OCI-LY7 (cell line): ENCODE measurements around the gene JAM3. TPM values are rescaled to one million over a fixed set of nuclear protein-coding genes. Genes with fewer than 3 reads are reported as not detected.

Source experiments
- Bru-seq: library from RNA; stranded (reverse); fragments of 400-500 nt; gene quantifications from one replicate; lab custom pipeline; 2021; lab: Mats Ljungman, UMichigan
- BruChase-seq, 2 experiments: library from RNA; stranded (reverse); fragments of 400-500 nt; gene quantifications; one replicate each; lab custom pipeline; 2021; lab: Mats Ljungman, UMichigan
- BruUV-seq: library from RNA; stranded (reverse); fragments of 400-500 nt; replicated peaks from 2 replicates; lab custom pipeline; 2021; lab: Mats Ljungman, UMichigan
- CTCF ChIA-PET: fragments of 300-600 bp; sonication (Branson Sonifier 250); formaldehyde crosslinking; loops from one replicate; lab custom pipeline; 2022; ENCODE audit warnings: antibody characterized with exemption; ENCODE audit not compliant: unreplicated experiment; lab: Charles Lee
- POLR2A ChIA-PET: fragments of 300-600 bp; sonication (Branson Sonifier 250); formaldehyde crosslinking; loops from one replicate; lab custom pipeline; 2022; ENCODE audit warnings: antibody characterized with exemption; lab: Charles Lee
- DNase-seq: peaks from one replicate; pipeline ENCODE4 v3.0.0-alpha.2; 2015; ENCODE audit warnings: low spot score
- H2AFZ ChIP-seq: fragments of 200-600 bp; sonication (generic), shearing (Covaris generic); 2 replicates; pipeline ENCODE4 v1.6.1; 2014; ENCODE audit warnings: mild to moderate bottlenecking, antibody characterized with exemption, low read length, moderate library complexity
- H3K27ac ChIP-seq: fragments of 200-600 bp; sonication (generic); 2 replicates; pipeline ENCODE4 v1.5.1; 2014; ENCODE audit warnings: mixed run types, low read depth, mild to moderate bottlenecking, moderate library complexity, low read length, inconsistent platforms; ENCODE audit not compliant: poor library complexity, severe bottlenecking
- H3K36me3 ChIP-seq: fragments of 200-600 bp; sonication (generic); 2 replicates; pipeline ENCODE4 v1.6.1; 2014; ENCODE audit warnings: mild to moderate bottlenecking, antibody characterized with exemption, low read length, moderate library complexity, mixed read lengths; ENCODE audit not compliant: insufficient read depth
- H3K4me1 ChIP-seq: fragments of 200-600 bp; sonication (generic); 2 replicates; pipeline ENCODE4 v1.5.1; 2014; ENCODE audit warnings: mild to moderate bottlenecking, low read length; ENCODE audit not compliant: insufficient read depth, poor library complexity, severe bottlenecking
- H3K4me2 ChIP-seq: fragments of 200-600 bp; sonication (generic); 2 replicates; pipeline ENCODE4 v1.6.1; 2014; ENCODE audit warnings: mild to moderate bottlenecking, low read length
- H3K4me3 ChIP-seq: fragments of 200-600 bp; sonication (generic); 2 replicates; pipeline ENCODE4 v1.5.1; 2014; ENCODE audit warnings: mild to moderate bottlenecking, low read depth, low read length; ENCODE audit not compliant: poor library complexity, severe bottlenecking
- H3K79me2 ChIP-seq: fragments of 200-600 bp; sonication (generic); 2 replicates; pipeline ENCODE4 v1.6.1; 2016; ENCODE audit warnings: low read depth, mild to moderate bottlenecking, low read length, moderate library complexity, mixed read lengths; ENCODE audit not compliant: insufficient read depth
- H3K9me2 ChIP-seq: fragments of 200-600 bp; sonication (generic); 2 replicates; pipeline ENCODE4 v1.6.1; 2016; ENCODE audit warnings: mild to moderate bottlenecking, low read length, mixed read lengths; ENCODE audit not compliant: insufficient read depth
- H3K9me3 ChIP-seq: fragments of 200-600 bp; sonication (generic); 2 replicates; pipeline ENCODE4 v1.6.1; 2014; ENCODE audit warnings: mild to moderate bottlenecking, mixed run types, low read length, mixed read lengths
- H4K20me1 ChIP-seq: fragments of 200-600 bp; sonication (generic); 2 replicates; pipeline ENCODE4 v1.6.1; 2014; ENCODE audit warnings: mild to moderate bottlenecking, antibody characterized with exemption, low read length, moderate library complexity, mixed read lengths; ENCODE audit not compliant: insufficient read depth
- EZH2phosphoT487 ChIP-seq: fragments of 200-600 bp; sonication (generic); IDR thresholded peaks from 2 replicates; pipeline ENCODE4 v1.6.1; 2018; ENCODE audit warnings: low read depth, borderline replicate concordance, mild to moderate bottlenecking, mixed run types, antibody characterized with exemption, low read length, moderate library complexity, mixed read lengths
- intact Hi-C: fragments of 100-400 bp; cut with micrococcal nuclease; formaldehyde crosslinking; loops from one replicate; pipeline ENCODE4 v1.10.0; 2022; ENCODE audit not compliant: unreplicated experiment
- long read RNA-seq: library from polyadenylated mRNA; stranded (forward); transcript quantifications from one replicate; pipeline ENCODE4 v2.0.0, GENCODE V29; 2022
- total RNA-seq, 2 experiments: library from RNA; depleted of rRNA in 1 of 2; stranded (reverse); fragments of >200 nt in 1 of 2; shearing (Covaris generic) in 1 of 2; gene quantifications; 2 replicates each; pipeline ENCODE4 v1.2.3, GENCODE V29; 2014 to 2022
- TF ChIP-seq, protein P1 (sequence below): fragments of 200-600 bp; sonication (generic); conservative IDR thresholded peaks from 2 replicates; pipeline ENCODE4 v1.5.1; 2014; ENCODE audit warnings: mild to moderate bottlenecking, antibody characterized with exemption, low read length, moderate library complexity, mixed read lengths

Gene JAM3
- total RNA-seq (2014; rRNA removed; shearing (Covaris generic)) = not detected in 2 replicates
- total RNA-seq (2022) = not detected in 2 replicates
- Bru-seq, nascent RNA = percentile 9 among the genes with signal in this experiment
- BruChase-seq, experiment 1, labeled RNA remaining after a 6-hour chase = percentile 8 among the genes with signal in this experiment
- BruChase-seq, experiment 2, labeled RNA remaining after a 2-hour chase = percentile 2 among the genes with signal in this experiment
- long read RNA-seq = 0 reads

DNA sequence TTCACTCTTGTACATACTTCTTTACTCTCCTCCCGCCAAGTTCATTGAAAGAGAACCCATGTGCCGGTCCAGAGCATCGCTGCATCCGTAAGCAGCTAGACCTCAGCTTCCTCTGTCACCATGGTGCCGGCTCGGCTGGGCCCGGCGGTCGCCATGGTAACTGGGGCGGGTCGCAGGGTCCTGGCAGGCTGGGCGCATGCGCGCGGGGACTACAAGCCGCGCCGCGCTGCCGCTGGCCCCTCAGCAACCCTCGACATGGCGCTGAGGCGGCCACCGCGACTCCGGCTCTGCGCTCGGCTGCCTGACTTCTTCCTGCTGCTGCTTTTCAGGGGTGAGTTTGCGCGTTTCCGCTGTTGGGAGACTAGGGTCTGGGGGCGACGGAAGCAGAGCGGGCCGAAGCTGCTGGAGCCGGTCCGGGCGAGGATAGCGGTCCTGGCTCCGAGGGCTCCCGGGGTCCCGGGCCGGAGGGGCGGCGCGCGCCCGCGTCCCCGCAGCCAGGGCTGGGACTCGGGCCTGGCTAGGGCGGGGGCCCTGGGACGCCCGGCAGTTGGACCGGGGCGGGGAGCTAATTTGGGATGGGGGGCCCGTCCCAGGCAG lies at the start of gene JAM3:
TSS of gene JAM3 (plus strand) at position 244 of the 597 bp plus-strand sequence. CDS start at position 256, 12 bp downstream.
- TF ChIP-seq, protein P1, sequence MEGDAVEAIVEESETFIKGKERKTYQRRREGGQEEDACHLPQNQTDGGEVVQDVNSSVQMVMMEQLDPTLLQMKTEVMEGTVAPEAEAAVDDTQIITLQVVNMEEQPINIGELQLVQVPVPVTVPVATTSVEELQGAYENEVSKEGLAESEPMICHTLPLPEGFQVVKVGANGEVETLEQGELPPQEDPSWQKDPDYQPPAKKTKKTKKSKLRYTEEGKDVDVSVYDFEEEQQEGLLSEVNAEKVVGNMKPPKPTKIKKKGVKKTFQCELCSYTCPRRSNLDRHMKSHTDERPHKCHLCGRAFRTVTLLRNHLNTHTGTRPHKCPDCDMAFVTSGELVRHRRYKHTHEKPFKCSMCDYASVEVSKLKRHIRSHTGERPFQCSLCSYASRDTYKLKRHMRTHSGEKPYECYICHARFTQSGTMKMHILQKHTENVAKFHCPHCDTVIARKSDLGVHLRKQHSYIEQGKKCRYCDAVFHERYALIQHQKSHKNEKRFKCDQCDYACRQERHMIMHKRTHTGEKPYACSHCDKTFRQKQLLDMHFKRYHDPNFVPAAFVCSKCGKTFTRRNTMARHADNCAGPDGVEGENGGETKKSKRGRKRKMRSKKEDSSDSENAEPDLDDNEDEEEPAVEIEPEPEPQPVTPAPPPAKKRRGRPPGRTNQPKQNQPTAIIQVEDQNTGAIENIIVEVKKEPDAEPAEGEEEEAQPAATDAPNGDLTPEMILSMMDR = no peak
- TF ChIP-seq EZH2phosphoT487 = no peak
- H3K79me2 ChIP-seq = no peaks in the 10 kb centered on the region
- ChIA-PET POLR2A (no interaction called here), CTCF (no interaction called here)
- peak; percentile 44 for DNase-seq
- H3K4me2 ChIP-seq = peak within 1 kb of the TSS; percentile 40; the same call in 1 of the 2 replicates
- no peak within 1 kb of the TSS for H3K27ac ChIP-seq
- H3K9me2 ChIP-seq = no peaks in the 10 kb centered on the region
- H3K36me3 ChIP-seq = no peaks in the 10 kb centered on the region
- no peak within 1 kb of the TSS for H3K4me3 ChIP-seq
- no peak within 1 kb of the TSS for H2AFZ ChIP-seq
- no peaks in the 10 kb centered on the region for H4K20me1 ChIP-seq
- intact Hi-C loops = no loop called here
- no peaks in the 10 kb centered on the region for H3K9me3 ChIP-seq
- BruUV-seq = no TSS peak
- H3K4me1 ChIP-seq = peaks cover 2% of the 10 kb centered on the region

DNA sequence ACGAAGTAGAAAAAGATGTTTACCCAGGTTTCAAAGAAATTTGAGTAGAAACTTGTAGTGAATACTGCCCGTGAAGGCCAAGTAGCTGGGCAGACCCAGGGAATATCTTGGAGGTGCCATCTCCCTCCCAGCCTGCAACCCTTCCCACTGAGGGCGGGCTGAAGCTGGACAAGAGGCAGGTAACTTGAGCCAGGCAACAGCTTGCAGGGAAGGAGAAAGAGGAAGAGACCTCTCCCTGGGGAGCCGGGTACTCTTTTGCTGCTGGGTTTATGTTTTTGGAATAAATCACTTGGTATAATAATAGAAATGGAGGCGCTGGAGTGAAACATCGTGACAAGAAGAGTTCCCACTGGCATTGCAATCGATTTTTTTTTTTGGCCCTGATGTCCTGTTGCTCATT lies 49.4 kb upstream of the JAM3 start:
- H3K9me3 ChIP-seq = no peaks in the 10 kb centered on the region
- H3K4me2 ChIP-seq = no peak overlapping the region
- TF ChIP-seq EZH2phosphoT487 = no peak
- no TSS peak for BruUV-seq
- H3K36me3 ChIP-seq = no peaks in the 10 kb centered on the region
- H3K27ac ChIP-seq = no peak overlapping the region
- no peak overlapping the region for H2AFZ ChIP-seq
- no peaks in the 10 kb centered on the region for H3K79me2 ChIP-seq
- H3K9me2 ChIP-seq = no peaks in the 10 kb centered on the region
- intact Hi-C loops = no loop called here
- no peak overlapping the region for H3K4me3 ChIP-seq
- DNase-seq = no peak
- ChIA-PET POLR2A (interaction anchor here (0.6 to 1.0 kb wide), 2 partner anchors 10 to 1170 kb away, joined by 3 to 5 read pairs; no protein-coding TSS in a partner anchor), CTCF (no interaction called here)
- no peaks in the 10 kb centered on the region for H4K20me1 ChIP-seq
- no peaks in the 10 kb centered on the region for H3K4me1 ChIP-seq

GRCh38 chr11:134020598-134020997 lies 48.3 kb upstream of the JAM3 start:
- Histone ChIP-seq H3K4me2 (no peak overlapping the region), H3K36me3 (no peaks in the 10 kb centered on the region), H4K20me1 (no peaks in the 10 kb centered on the region), H3K9me2 (no peaks in the 10 kb centered on the region), H3K27ac (no peak overlapping the region), H3K79me2 (no peaks in the 10 kb centered on the region), H3K9me3 (no peaks in the 10 kb centered on the region), H3K4me1 (no peaks in the 10 kb centered on the region), H2AFZ (no peak overlapping the region), H3K4me3 (no peak overlapping the region)
- ChIA-PET CTCF (no interaction called here), POLR2A (no interaction called here)
- BruUV-seq = no TSS peak
- intact Hi-C loops = no loop called here
- TF ChIP-seq, protein P1 = no peak
- TF ChIP-seq EZH2phosphoT487 = no peak
- DNase-seq = no peak
